Measurements from ENCODE around the gene GALNT13. TPM values are rescaled to one million over a fixed set of nuclear protein-coding genes. Genes with fewer than 3 reads are reported as not detected.

GALNT13 gene
- total RNA-seq, 2 donors from 2014 or later = 6.0 to 9.8 TPM

- peaks cover 12% of the 10 kb centered on the region for H3K4me1 Mint-ChIP-seq
- Histone ChIP-seq H3K9me3 (ENCODE audit: control insufficient read depth, low read length) (no peaks in the 10 kb centered on the region), H3K9ac (ENCODE audit: extremely low read depth, low read length, poor library complexity, severe bottlenecking) (no peak overlapping the region), H3K4me3 (ENCODE audit: low read length) (no peak overlapping the region), H3K36me3 (ENCODE audit: control insufficient read depth, insufficient read depth, low read length) (no peaks in the 10 kb centered on the region), H3K4me1 (ENCODE audit: control insufficient read depth, insufficient read depth, low read length) (no peaks in the 10 kb centered on the region), H3K27ac (ENCODE audit: low read depth, low read length) (no peak overlapping the region), H3K27me3 (ENCODE audit: control insufficient read depth, insufficient read depth, low read length, poor library complexity, severe bottlenecking) (no peaks in the 10 kb centered on the region)
- H3K4me3 Mint-ChIP-seq = no peak overlapping the region
- H3K36me3 Mint-ChIP-seq (ENCODE audit: low read depth) = no peaks in the 10 kb centered on the region
- H3K27ac Mint-ChIP-seq = no peak overlapping the region
- H3K27me3 Mint-ChIP-seq (ENCODE audit: insufficient read depth) = no peaks in the 10 kb centered on the region
- WGBS, 2 experiments (ENCODE audit: insufficient coverage in 1 of 2, insufficient read length in 1 of 2) = 33 to 36% methylated on average over 4 to 7 of the region's 7 CpGs
- peak; percentile 50 for DNase-seq
- no peaks in the 10 kb centered on the region for H3K9me3 Mint-ChIP-seq
- peak; percentile 74 for TF ChIP-seq CTCF (conservative IDR thresholded peaks at IDR 0.05)
Measured at GRCh38 chr2:154375579-154375931, 503.8 kb downstream of the GALNT13 start.

- Mint-ChIP-seq H3K9me3 (no peaks in the 10 kb centered on the region), H3K4me1 (peaks cover under 1% of the 10 kb centered on the region), H3K27ac (no peak overlapping the region), H3K27me3 (ENCODE audit: insufficient read depth) (no peaks in the 10 kb centered on the region), H3K36me3 (ENCODE audit: low read depth) (no peaks in the 10 kb centered on the region), H3K4me3 (no peak overlapping the region)
- H3K9me3 ChIP-seq (ENCODE audit: control insufficient read depth, low read length) = no peaks in the 10 kb centered on the region
- no peak overlapping the region for H3K27ac ChIP-seq (ENCODE audit: low read depth, low read length)
- H3K27me3 ChIP-seq (ENCODE audit: control insufficient read depth, insufficient read depth, low read length, poor library complexity, severe bottlenecking) = no peaks in the 10 kb centered on the region
- no peak overlapping the region for H3K4me3 ChIP-seq (ENCODE audit: low read length)
- H3K4me1 ChIP-seq (ENCODE audit: control insufficient read depth, insufficient read depth, low read length) = no peaks in the 10 kb centered on the region
- WGBS, 2 experiments (ENCODE audit: insufficient coverage in 1 of 2, insufficient read length in 1 of 2) = 86% methylated on average over 1 of the region's 2 CpGs; no CpG with 5 or more reads in 1 of the 2 experiments
- H3K36me3 ChIP-seq (ENCODE audit: control insufficient read depth, insufficient read depth, low read length) = no peaks in the 10 kb centered on the region
- no peak overlapping the region for H3K9ac ChIP-seq (ENCODE audit: extremely low read depth, low read length, poor library complexity, severe bottlenecking)
- no peak for TF ChIP-seq CTCF (conservative IDR thresholded peaks at IDR 0.05)
- no peak for DNase-seq
Measured at GRCh38 chr2:154381931-154382794, 510.4 kb downstream of the GALNT13 start.

DNA sequence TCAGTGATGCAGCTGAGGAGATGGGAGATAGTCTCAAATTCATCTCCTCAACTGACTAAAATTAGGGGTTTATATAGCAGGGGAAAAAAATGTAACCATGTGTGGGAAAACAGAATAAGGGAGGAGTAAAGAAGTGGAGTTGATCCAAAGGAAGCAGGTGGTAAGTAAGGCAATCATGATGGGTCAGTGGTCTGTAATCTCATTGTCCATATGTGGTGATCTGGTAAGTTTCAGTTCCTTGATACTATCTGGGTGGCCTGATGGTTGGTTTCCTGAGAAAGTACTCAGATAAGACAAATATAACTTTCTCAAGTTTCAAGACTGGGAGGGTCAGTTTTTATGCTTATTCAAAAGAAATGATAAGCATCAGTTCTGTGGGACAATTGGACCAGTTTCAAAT lies 514.5 kb downstream of the GALNT13 start:
- no peak for DNase-seq
- no peaks in the 10 kb centered on the region for H3K4me1 Mint-ChIP-seq
- H3K4me3 Mint-ChIP-seq = no peak overlapping the region
- no peak for TF ChIP-seq CTCF (conservative IDR thresholded peaks at IDR 0.05)
- Histone ChIP-seq H3K27ac (ENCODE audit: low read depth, low read length) (no peak overlapping the region), H3K36me3 (ENCODE audit: control insufficient read depth, insufficient read depth, low read length) (no peaks in the 10 kb centered on the region), H3K4me1 (ENCODE audit: control insufficient read depth, insufficient read depth, low read length) (no peaks in the 10 kb centered on the region), H3K9ac (ENCODE audit: extremely low read depth, low read length, poor library complexity, severe bottlenecking) (no peak overlapping the region), H3K9me3 (ENCODE audit: control insufficient read depth, low read length) (peaks cover 4% of the 10 kb centered on the region), H3K27me3 (ENCODE audit: control insufficient read depth, insufficient read depth, low read length, poor library complexity, severe bottlenecking) (no peaks in the 10 kb centered on the region), H3K4me3 (ENCODE audit: low read length) (no peak overlapping the region)
- no peak overlapping the region for H3K27ac Mint-ChIP-seq
- H3K27me3 Mint-ChIP-seq (ENCODE audit: insufficient read depth) = no peaks in the 10 kb centered on the region
- peaks cover 12% of the 10 kb centered on the region for H3K9me3 Mint-ChIP-seq
- H3K36me3 Mint-ChIP-seq (ENCODE audit: low read depth) = peaks cover 3% of the 10 kb centered on the region
